ENCODE results near the gene VASP.

DNA sequence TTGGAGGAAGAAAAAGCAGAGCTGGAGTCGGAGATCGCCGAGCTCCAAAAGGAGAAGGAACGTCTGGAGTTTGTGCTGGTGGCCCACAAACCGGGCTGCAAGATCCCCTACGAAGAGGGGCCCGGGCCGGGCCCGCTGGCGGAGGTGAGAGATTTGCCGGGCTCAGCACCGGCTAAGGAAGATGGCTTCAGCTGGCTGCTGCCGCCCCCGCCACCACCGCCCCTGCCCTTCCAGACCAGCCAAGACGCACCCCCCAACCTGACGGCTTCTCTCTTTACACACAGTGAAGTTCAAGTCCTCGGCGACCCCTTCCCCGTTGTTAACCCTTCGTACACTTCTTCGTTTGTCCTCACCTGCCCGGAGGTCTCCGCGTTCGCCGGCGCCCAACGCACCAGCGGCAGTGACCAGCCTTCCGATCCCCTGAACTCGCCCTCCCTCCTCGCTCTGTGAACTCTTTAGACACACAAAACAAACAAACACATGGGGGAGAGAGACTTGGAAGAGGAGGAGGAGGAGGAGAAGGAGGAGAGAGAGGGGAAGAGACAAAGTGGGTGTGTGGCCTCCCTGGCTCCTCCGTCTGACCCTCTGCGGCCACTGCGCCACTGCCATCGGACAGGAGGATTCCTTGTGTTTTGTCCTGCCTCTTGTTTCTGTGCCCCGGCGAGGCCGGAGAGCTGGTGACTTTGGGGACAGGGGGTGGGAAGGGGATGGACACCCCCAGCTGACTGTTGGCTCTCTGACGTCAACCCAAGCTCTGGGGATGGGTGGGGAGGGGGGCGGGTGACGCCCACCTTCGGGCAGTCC lies 34.5 kb upstream of the VASP start:
- TF ChIP-seq, protein P1, sequence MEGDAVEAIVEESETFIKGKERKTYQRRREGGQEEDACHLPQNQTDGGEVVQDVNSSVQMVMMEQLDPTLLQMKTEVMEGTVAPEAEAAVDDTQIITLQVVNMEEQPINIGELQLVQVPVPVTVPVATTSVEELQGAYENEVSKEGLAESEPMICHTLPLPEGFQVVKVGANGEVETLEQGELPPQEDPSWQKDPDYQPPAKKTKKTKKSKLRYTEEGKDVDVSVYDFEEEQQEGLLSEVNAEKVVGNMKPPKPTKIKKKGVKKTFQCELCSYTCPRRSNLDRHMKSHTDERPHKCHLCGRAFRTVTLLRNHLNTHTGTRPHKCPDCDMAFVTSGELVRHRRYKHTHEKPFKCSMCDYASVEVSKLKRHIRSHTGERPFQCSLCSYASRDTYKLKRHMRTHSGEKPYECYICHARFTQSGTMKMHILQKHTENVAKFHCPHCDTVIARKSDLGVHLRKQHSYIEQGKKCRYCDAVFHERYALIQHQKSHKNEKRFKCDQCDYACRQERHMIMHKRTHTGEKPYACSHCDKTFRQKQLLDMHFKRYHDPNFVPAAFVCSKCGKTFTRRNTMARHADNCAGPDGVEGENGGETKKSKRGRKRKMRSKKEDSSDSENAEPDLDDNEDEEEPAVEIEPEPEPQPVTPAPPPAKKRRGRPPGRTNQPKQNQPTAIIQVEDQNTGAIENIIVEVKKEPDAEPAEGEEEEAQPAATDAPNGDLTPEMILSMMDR (CRISPR knock-in tag; IDR thresholded peaks at IDR 0.05): no peak
- no peak for TF ChIP-seq RAD21 (CRISPR knock-in tag; IDR thresholded peaks at IDR 0.05)
- TF ChIP-seq STAG1 (CRISPR knock-in tag; IDR thresholded peaks at IDR 0.05): no peak
- TF ChIP-seq, protein P2, sequence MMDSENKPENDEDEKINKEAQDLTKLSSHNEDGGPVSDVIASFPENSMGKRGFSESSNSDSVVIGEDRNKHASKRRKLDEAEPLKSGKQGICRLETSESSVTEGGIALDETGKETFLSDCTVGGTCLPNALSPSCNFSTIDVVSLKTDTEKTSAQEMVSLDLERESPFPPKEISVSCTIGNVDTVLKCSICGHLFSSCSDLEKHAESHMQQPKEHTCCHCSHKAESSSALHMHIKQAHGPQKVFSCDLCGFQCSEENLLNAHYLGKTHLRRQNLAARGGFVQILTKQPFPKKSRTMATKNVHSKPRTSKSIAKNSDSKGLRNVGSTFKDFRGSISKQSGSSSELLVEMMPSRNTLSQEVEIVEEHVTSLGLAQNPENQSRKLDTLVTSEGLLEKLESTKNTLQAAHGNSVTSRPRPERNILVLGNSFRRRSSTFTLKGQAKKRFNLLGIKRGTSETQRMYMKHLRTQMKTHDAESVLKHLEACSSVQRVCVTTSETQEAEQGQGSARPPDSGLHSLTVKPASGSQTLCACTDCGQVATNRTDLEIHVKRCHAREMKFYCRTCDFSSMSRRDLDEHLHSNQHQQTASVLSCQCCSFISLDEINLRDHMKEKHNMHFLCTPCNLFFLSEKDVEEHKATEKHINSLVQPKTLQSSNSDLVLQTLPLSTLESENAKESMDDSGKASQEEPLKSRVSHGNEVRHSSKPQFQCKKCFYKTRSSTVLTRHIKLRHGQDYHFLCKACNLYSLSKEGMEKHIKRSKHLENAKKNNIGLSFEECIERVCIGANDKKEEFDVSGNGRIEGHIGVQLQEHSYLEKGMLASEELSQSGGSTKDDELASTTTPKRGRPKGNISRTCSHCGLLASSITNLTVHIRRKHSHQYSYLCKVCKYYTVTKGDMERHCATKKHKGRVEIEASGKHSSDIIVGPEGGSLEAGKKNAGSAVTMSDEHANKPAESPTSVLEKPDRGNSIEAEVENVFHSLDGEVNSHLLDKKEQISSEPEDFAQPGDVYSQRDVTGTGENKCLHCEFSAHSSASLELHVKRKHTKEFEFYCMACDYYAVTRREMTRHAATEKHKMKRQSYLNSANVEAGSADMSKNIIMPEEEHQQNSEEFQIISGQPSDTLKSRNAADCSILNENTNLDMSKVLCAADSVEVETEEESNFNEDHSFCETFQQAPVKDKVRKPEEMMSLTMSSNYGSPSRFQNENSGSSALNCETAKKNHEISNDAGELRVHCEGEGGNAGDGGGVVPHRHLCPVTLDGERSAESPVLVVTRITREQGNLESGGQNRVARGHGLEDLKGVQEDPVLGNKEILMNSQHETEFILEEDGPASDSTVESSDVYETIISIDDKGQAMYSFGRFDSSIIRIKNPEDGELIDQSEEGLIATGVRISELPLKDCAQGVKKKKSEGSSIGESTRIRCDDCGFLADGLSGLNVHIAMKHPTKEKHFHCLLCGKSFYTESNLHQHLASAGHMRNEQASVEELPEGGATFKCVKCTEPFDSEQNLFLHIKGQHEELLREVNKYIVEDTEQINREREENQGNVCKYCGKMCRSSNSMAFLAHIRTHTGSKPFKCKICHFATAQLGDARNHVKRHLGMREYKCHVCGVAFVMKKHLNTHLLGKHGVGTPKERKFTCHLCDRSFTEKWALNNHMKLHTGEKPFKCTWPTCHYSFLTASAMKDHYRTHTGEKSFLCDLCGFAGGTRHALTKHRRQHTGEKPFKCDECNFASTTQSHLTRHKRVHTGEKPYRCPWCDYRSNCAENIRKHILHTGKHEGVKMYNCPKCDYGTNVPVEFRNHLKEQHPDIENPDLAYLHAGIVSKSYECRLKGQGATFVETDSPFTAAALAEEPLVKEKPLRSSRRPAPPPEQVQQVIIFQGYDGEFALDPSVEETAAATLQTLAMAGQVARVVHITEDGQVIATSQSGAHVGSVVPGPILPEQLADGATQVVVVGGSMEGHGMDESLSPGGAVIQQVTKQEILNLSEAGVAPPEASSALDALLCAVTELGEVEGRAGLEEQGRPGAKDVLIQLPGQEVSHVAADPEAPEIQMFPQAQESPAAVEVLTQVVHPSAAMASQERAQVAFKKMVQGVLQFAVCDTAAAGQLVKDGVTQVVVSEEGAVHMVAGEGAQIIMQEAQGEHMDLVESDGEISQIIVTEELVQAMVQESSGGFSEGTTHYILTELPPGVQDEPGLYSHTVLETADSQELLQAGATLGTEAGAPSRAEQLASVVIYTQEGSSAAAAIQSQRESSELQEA (CRISPR knock-in tag; IDR thresholded peaks at IDR 0.05; ENCODE audit: not compliant biosample characterization): no peak
- TF ChIP-seq EP300 (IDR thresholded peaks at IDR 0.05; ENCODE audit: low read depth in 2 of 2, low read length in 2 of 2): no peak
- TF ChIP-seq EP300 (CRISPR knock-in tag; IDR thresholded peaks at IDR 0.05; ENCODE audit: borderline replicate concordance): no peak
